Measurements from ENCODE around the gene DHDDS. TPM values are rescaled to one million over a fixed set of nuclear protein-coding genes. Genes with fewer than 3 reads are reported as not detected.

The DHDDS gene
- total RNA-seq, 1 donor from 2014 or later, result 37.2 TPM

DNA sequence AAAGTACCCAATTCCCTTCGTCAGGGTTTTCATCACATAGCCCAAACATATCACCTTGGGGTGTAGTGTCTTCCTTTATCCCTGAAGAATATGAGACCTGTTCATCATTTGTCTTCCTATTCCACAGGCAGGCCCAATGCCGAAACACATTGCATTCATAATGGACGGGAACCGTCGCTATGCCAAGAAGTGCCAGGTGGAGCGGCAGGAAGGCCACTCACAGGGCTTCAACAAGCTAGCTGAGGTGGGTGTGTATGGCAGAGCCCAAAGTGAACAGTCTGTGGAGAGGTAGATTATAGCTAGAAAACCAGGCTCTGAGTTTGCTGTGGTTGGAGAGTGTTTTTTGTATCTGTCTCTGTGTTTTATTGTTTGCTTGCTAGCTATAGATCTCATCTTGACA, 5.9 kb downstream of the DHDDS start:
- H3K27me3 ChIP-seq (ENCODE audit: low read depth), result no peaks in the 10 kb centered on the region
- intact Hi-C loops (cut with DNase I), result no loop called here
- no peak overlapping the region for H3K27ac ChIP-seq
- no peak for TF ChIP-seq CTCF (IDR thresholded peaks at IDR 0.05)
- no peaks in the 10 kb centered on the region for H3K9me3 ChIP-seq
- H3K36me3 ChIP-seq, result peaks cover 95% of the 10 kb centered on the region
- H3K4me3 ChIP-seq, result no peak overlapping the region
- peaks cover 15% of the 10 kb centered on the region for H3K4me1 ChIP-seq
- DNase-seq, result no peak
- no peak for ATAC-seq

GRCh38 chr1:26440259-26440658, 8.1 kb downstream of the DHDDS start:
- peaks cover 100% of the 10 kb centered on the region for H3K36me3 ChIP-seq
- no peaks in the 10 kb centered on the region for H3K4me1 ChIP-seq
- no peak overlapping the region for H3K27ac ChIP-seq
- no peak overlapping the region for H3K4me3 ChIP-seq
- ATAC-seq, result no peak
- H3K27me3 ChIP-seq (ENCODE audit: low read depth), result no peaks in the 10 kb centered on the region
- intact Hi-C loops (cut with DNase I), result no loop called here
- H3K9me3 ChIP-seq, result no peaks in the 10 kb centered on the region
- DNase-seq, result no peak
- TF ChIP-seq CTCF (IDR thresholded peaks at IDR 0.05), result no peak

DNA sequence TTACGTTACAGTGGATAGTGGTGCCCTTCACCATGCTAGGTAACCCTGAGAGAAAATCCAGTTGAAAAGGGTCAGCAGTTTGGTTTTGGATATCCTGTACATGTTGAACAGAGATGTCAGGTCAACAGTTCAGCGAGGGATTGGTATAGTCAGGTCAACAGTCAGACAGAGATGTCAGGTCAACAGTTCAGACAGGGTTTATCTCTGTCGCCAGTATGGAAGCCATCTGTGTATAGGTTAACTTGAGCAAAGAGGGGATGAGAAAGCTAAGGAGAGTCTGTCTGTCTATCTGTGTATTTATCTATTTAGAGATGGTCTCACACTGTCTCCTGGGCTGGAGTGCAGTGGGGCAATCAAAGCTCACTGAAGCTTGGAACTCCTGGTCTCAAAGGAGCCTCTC, 17.7 kb downstream of the DHDDS start:
- DNase-seq, result no peak
- ATAC-seq, result no peak
- Histone ChIP-seq H3K36me3 (peaks cover 87% of the 10 kb centered on the region), H3K4me3 (no peak overlapping the region), H3K27me3 (ENCODE audit: low read depth) (no peaks in the 10 kb centered on the region), H3K4me1 (no peaks in the 10 kb centered on the region), H3K9me3 (no peaks in the 10 kb centered on the region), H3K27ac (no peak overlapping the region)
- intact Hi-C loops (cut with DNase I), result no loop called here
- TF ChIP-seq CTCF (IDR thresholded peaks at IDR 0.05), result no peak

DNA sequence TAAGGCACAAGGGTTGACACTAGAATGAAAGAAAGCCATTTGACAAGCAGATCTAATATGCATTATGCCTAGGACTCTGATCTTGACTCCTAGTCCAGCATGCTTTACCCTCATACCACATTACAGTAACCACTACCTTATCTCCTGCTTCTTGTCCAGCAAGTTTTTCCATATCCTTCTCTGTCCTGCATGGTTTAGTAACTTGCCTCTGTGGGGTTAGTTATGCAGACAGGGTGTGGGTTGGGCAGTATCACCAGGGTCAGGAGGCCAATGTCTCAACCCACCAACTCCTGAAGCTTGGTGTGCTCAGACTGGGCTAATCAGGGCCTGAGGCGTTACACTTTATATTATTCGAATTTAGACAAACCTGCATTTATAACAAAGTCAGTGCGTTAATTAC, 18.8 kb downstream of the DHDDS start:
- intact Hi-C loops (cut with DNase I), result no loop called here
- Histone ChIP-seq H3K27me3 (ENCODE audit: low read depth) (no peaks in the 10 kb centered on the region), H3K27ac (no peak overlapping the region), H3K36me3 (peaks cover 87% of the 10 kb centered on the region), H3K4me1 (no peaks in the 10 kb centered on the region), H3K9me3 (no peaks in the 10 kb centered on the region), H3K4me3 (no peak overlapping the region)
- TF ChIP-seq CTCF (IDR thresholded peaks at IDR 0.05), result no peak
- ATAC-seq (no peak), DNase-seq (no peak)

DNA sequence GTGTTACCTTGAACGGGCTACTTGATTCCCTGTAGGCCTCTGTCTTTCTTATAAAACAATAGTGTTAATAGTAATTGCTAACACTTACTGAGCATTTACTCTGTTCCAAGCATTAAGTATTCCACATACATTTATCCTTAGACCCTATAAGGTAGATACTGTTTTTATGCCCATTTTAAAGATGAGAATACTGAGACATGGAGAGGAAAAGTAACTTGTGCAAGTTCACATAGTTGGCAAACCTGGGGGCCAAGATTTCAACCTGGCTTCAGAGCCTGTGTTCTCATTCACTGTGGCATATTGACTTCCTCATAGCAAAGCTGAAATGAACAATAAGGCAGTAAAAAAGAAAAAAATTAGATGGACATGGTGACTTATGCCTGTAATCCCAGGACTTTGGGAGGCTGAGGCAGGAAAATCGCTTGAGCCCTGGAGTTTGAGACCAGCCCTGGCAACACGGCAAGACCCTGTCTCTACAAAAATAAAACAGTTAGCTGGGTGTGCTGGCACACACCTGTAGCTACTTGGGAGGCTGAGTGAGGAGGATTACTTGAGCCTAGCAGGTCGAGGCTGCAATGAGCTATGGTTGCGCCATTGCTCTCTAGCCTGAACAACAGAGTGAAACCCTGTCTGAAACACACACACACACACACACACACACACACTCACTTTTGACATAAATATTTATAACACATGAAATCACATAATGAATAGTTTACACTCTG, 20.5 kb downstream of the DHDDS start:
- no peak for TF ChIP-seq CTCF (IDR thresholded peaks at IDR 0.05)
- intact Hi-C loops (cut with DNase I), result no loop called here
- DNase-seq, result no peak
- H3K4me1 ChIP-seq, result no peaks in the 10 kb centered on the region
- H3K27me3 ChIP-seq (ENCODE audit: low read depth), result no peaks in the 10 kb centered on the region
- no peaks in the 10 kb centered on the region for H3K9me3 ChIP-seq
- H3K27ac ChIP-seq, result no peak overlapping the region
- no peak overlapping the region for H3K4me3 ChIP-seq
- peaks cover 82% of the 10 kb centered on the region for H3K36me3 ChIP-seq
- no peak for ATAC-seq
